K562 (cell line): Measurements from ENCODE around the gene HMCN2. TPM values are rescaled to one million over a fixed set of nuclear protein-coding genes. Genes with fewer than 3 reads are reported as not detected.
A peak's percentile ranks its signal among the peaks of the same experiment; 100 is the strongest.

Experiments used
- ATAC-seq: fragments of 200-7000 bp; cut with Tn5 transposase; 3 replicates; pipeline ENCODE4 v1.9.1; 2020; ENCODE audit warnings: moderate library complexity
- BruUV-seq: library from RNA; stranded (reverse); fragments of 400-500 nt; replicated peaks from 2 replicates; lab custom pipeline; 2021; lab: Mats Ljungman, UMichigan
- CTCF ChIA-PET: fragments of 300-600 bp; formaldehyde crosslinking; extraction: SDS; loops from one replicate; lab custom pipeline; 2021; ENCODE audit warnings: low intra/inter-chr PET ratio; lab: Yijun Ruan, JAX
- POLR2A ChIA-PET: fragments of 300-600, 350-650 bp; sonication (Branson Sonifier 250); formaldehyde crosslinking; extraction: SDS; loops from one replicate; lab custom pipeline; 2021; ENCODE audit warnings: antibody characterized with exemption, inconsistent platforms; lab: Yijun Ruan, JAX
- DNase-seq, 4 experiments: peaks; one replicate each; pipeline versions ENCODE4 v3.0.0 to v3.0.0-alpha.2; 2011 to 2018; ENCODE audit warnings: low spot score in 3 of 4, mixed read lengths in 3 of 4; ENCODE audit errors: extremely low read depth in 1 of 4
- FAIRE-seq: peaks from 2 replicates; lab custom pipeline; 2011; peaks lifted over from hg19 to GRCh38; lab: Jason Lieb, UNC
- H2AFZ ChIP-seq: 2 replicates; pipeline ENCODE4 v1.6.0; 2011; ENCODE audit warnings: low read depth, low read length, control low read depth, inconsistent platforms
- H3K27ac ChIP-seq: fragments of 200-600 bp; 3 replicates; pipeline ENCODE4 v1.8.0; 2011; ENCODE audit warnings: low read depth, mild to moderate bottlenecking, control low read depth, inconsistent platforms, low read length, moderate library complexity, mixed read lengths; ENCODE audit errors: extremely low read depth
- H3K27me3 ChIP-seq, 2 experiments: fragments of 300-600 bp in 1 of 2; 2 replicates in 1 of 2; 3 replicates in 1 of 2; pipeline versions ENCODE4 v1.6.0 to v1.8.0; 2011; ENCODE audit warnings: inconsistent platforms in 2 of 2, low read length in 2 of 2, mild to moderate bottlenecking in 1 of 2, mixed read lengths in 1 of 2, moderate library complexity in 1 of 2; ENCODE audit not compliant: control insufficient read depth in 2 of 2, insufficient read depth in 2 of 2
- H3K36me3 ChIP-seq: fragments of 300-600 bp; 3 replicates; pipeline ENCODE4 v1.8.0; 2011; ENCODE audit warnings: mild to moderate bottlenecking, low read length, inconsistent platforms; ENCODE audit not compliant: control insufficient read depth, insufficient read depth
- H3K4me1 ChIP-seq, 2 experiments: fragments of 200-600 bp in 1 of 2; replicated peaks in 1 of 2; 2 replicates in 1 of 2; 3 replicates in 1 of 2; pipeline versions ENCODE4 v1.5.1 to v1.8.0; 2011; ENCODE audit warnings: inconsistent platforms in 2 of 2, low read length in 2 of 2, mild to moderate bottlenecking in 1 of 2, mixed read lengths in 1 of 2, moderate library complexity in 1 of 2; ENCODE audit not compliant: control insufficient read depth in 2 of 2, insufficient read depth in 2 of 2
- H3K4me2 ChIP-seq: 2 replicates; pipeline ENCODE4 v1.6.1; 2011; ENCODE audit warnings: low read length, control low read depth, inconsistent platforms, mixed read lengths; ENCODE audit not compliant: insufficient read depth
- H3K4me3 ChIP-seq: fragments of 200-600 bp; sonication (generic), shearing (Covaris generic); 2 replicates; pipeline ENCODE4 v1.5.1; 2016; ENCODE audit warnings: control low read depth, inconsistent platforms
- H3K79me2 ChIP-seq: fragments of 200-600 bp; 3 replicates; pipeline ENCODE4 v1.8.0; 2011; ENCODE audit warnings: low read length, inconsistent platforms; ENCODE audit not compliant: control insufficient read depth, insufficient read depth
- H3K9ac ChIP-seq, 2 experiments: 2 replicates each; pipeline versions ENCODE4 v1.6.0 to v1.6.1; 2011; ENCODE audit warnings: low read depth in 2 of 2, low read length in 2 of 2, control low read depth in 1 of 2, inconsistent platforms in 1 of 2, mild to moderate bottlenecking in 1 of 2, mixed read lengths in 1 of 2; ENCODE audit not compliant: insufficient read depth in 1 of 2
- H3K9me1 ChIP-seq: one replicate; pipeline ENCODE4 v1.6.0; 2011; ENCODE audit warnings: inconsistent platforms, mild to moderate bottlenecking, low read length, moderate library complexity; ENCODE audit not compliant: control insufficient read depth, insufficient read depth
- H3K9me3 ChIP-seq: replicated peaks from 2 replicates; pipeline ENCODE4 v1.5.1; 2011; ENCODE audit warnings: low read depth, low read length, inconsistent platforms; ENCODE audit not compliant: control insufficient read depth, insufficient read depth
- H4K20me1 ChIP-seq: replicated peaks from 2 replicates; pipeline ENCODE4 v1.6.1; 2011; ENCODE audit warnings: low read length, inconsistent platforms, mixed read lengths; ENCODE audit not compliant: control insufficient read depth, insufficient read depth
- PHF8 ChIP-seq: fragments of 200-600 bp; sonication (generic); IDR thresholded peaks from 2 replicates; pipeline ENCODE4 v1.6.1; 2012; ENCODE audit warnings: mixed run types, mild to moderate bottlenecking, inconsistent platforms, low read length, moderate library complexity, borderline replicate concordance
- PKNOX1 ChIP-seq: fragments of 450-650 bp; IDR thresholded peaks from 2 replicates; pipeline ENCODE4 v1.6.1; 2016
- TAF9B ChIP-seq: fragments of 450-650 bp; IDR thresholded peaks from 2 replicates; pipeline ENCODE4 v1.6.1; 2018; ENCODE audit warnings: mild to moderate bottlenecking; ENCODE audit not compliant: partially characterized antibody
- ZMIZ1 ChIP-seq, 2 experiments: fragments of 150-350 bp in 1 of 2; IDR thresholded peaks; 2 replicates each; pipeline ENCODE4 v1.6.1; 2012 to 2016; ENCODE audit warnings: low read depth in 2 of 2, low read length in 2 of 2, mild to moderate bottlenecking in 1 of 2, moderate library complexity in 1 of 2
- ZNF217 ChIP-seq: sonication (generic); formaldehyde crosslinking; IDR thresholded peaks from 2 replicates; pipeline ENCODE4 v1.8.0; 2022; ENCODE audit warnings: mild to moderate bottlenecking, missing genetic modification reagents
- WGBS: fragments of 100-300 bp; shearing (Covaris generic); methylation state at CpG from one replicate; pipeline ENCODE4 v1.1.6; 2016; ENCODE audit warnings: low coverage, mixed read lengths; ENCODE audit not compliant: insufficient coverage; ENCODE audit errors: missing lambda C conversion rate; 5-methylcytosine and 5-hydroxymethylcytosine counted together
- in situ Hi-C: fragments of 300-500 bp; cut with MboI; formaldehyde crosslinking; loops from 4 replicates; pipeline ENCODE4 v1.15.0; 2018; ENCODE audit warnings: inconsistent platforms, mixed read lengths
- intact Hi-C: fragments of 100-400 bp; cut with micrococcal nuclease; formaldehyde crosslinking; loops from 2 replicates; pipeline ENCODE4 v1.14.2; 2022
- polyA plus RNA-seq, 8 experiments: library from polyadenylated mRNA; depleted of rRNA in 4 of 8; stranded (reverse) in 5 of 8; unstranded in 3 of 8; fragments of >200 nt; fragmentation: Nextera tagmentation in 2 of 8; fragmentation: Illumina TruSeq in 1 of 8; extraction: Ambion mirVana in 2 of 8; extraction: Trizol in 1 of 8; gene quantifications; 2 replicates each; pipeline versions ENCODE4 v1.2.1 to v1.2.3, GENCODE V29; 2011 to 2014; ENCODE audit warnings: inconsistent platforms in 1 of 8, missing spikeins in 1 of 8
- total RNA-seq, 7 experiments: library from RNA; depleted of rRNA in 6 of 7; stranded (reverse); fragments of >200 nt in 6 of 7; fragmentation: Illumina TruSeq in 2 of 7; extraction: Trizol in 2 of 7; gene quantifications; 2 replicates each; pipeline versions ENCODE4 v1.2.1 to v1.2.3, GENCODE V29; 2011 to 2021; ENCODE audit warnings: low replicate concordance in 1 of 7
- TF ChIP-seq, protein P1 (sequence below): fragments of 450-650 bp; formaldehyde crosslinking; IDR thresholded peaks from 2 replicates; pipeline ENCODE4 v1.4.0; 2022; ENCODE audit warnings: mild to moderate bottlenecking, moderate library complexity
- TF ChIP-seq, protein P2 (sequence below): sonication (generic); formaldehyde crosslinking; IDR thresholded peaks from 2 replicates; pipeline ENCODE4 v1.8.1; 2023; ENCODE audit warnings: mild to moderate bottlenecking, missing genetic modification reagents

Gene HMCN2
- total and polyA plus RNA-seq, 9 of the 15 experiments (the other 6 are each of a cell fraction or from before 2014, with no cell fraction given) = 0.01 TPM; not detected in 8

GRCh38 chr9:130260816-130261765, 4.5 kb upstream of the HMCN2 start:
- H3K4me1 ChIP-seq = peaks cover 0 to 9% of the 10 kb centered on the region in 2 experiments; a peak in 2 of 5 replicates
- POLR2A ChIA-PET = interaction anchor here (0.6 kb wide), 1 partner anchor 17 kb away, joined by 3 read pairs; no protein-coding TSS in a partner anchor
- no peaks in the 10 kb centered on the region for H3K9me1 ChIP-seq
- ATAC-seq (no peak), FAIRE-seq (no peak), DNase-seq (no peak)
- no peaks in the 10 kb centered on the region for H4K20me1 ChIP-seq
- H3K4me2 ChIP-seq = no peak overlapping the region
- no peaks in the 10 kb centered on the region for H3K79me2 ChIP-seq
- no peak overlapping the region for H3K27ac ChIP-seq
- CTCF ChIA-PET = no interaction called here
- 2% methylated on average over 16 of the region's 16 CpGs for WGBS
- in situ Hi-C loops = no loop called here
- H2AFZ ChIP-seq = no peak overlapping the region
- intact Hi-C loops = no loop called here
- H3K9me3 ChIP-seq = no peaks in the 10 kb centered on the region
- H3K36me3 ChIP-seq = no peaks in the 10 kb centered on the region
- BruUV-seq = no TSS peak
- H3K4me3 ChIP-seq = no peak overlapping the region
- H3K9ac ChIP-seq = no peak overlapping the region
- peaks cover 46 to 52% of the 10 kb centered on the region in 2 experiments; a peak in 4 of 5 replicates for H3K27me3 ChIP-seq
- TF ChIP-seq PKNOX1 (0 out of 2 replicates have a peak, but pooled peaks have one; percentile 16), TAF9B (no peak), ZNF217 (CRISPR knock-in tag) (no peak), PHF8 (no peak), ZMIZ1 (IDR thresholded peaks at IDR 0.05; ENCODE audit: low read depth in 2 of 2, low read length in 2 of 2) (no peak)
- TF ChIP-seq, protein P1, sequence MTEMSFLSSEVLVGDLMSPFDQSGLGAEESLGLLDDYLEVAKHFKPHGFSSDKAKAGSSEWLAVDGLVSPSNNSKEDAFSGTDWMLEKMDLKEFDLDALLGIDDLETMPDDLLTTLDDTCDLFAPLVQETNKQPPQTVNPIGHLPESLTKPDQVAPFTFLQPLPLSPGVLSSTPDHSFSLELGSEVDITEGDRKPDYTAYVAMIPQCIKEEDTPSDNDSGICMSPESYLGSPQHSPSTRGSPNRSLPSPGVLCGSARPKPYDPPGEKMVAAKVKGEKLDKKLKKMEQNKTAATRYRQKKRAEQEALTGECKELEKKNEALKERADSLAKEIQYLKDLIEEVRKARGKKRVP = no peak
- TF ChIP-seq, protein P2, sequence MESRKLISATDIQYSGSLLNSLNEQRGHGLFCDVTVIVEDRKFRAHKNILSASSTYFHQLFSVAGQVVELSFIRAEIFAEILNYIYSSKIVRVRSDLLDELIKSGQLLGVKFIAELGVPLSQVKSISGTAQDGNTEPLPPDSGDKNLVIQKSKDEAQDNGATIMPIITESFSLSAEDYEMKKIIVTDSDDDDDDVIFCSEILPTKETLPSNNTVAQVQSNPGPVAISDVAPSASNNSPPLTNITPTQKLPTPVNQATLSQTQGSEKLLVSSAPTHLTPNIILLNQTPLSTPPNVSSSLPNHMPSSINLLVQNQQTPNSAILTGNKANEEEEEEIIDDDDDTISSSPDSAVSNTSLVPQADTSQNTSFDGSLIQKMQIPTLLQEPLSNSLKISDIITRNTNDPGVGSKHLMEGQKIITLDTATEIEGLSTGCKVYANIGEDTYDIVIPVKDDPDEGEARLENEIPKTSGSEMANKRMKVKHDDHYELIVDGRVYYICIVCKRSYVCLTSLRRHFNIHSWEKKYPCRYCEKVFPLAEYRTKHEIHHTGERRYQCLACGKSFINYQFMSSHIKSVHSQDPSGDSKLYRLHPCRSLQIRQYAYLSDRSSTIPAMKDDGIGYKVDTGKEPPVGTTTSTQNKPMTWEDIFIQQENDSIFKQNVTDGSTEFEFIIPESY (CRISPR knock-in tag) = no peak
- TF ChIP-seq, all 486 proteins: peak for 1
